Liver (tissue), 9 donors: ENCODE measurements around the gene ANXA6. TPM values are rescaled to one million over a fixed set of nuclear protein-coding genes. Genes with fewer than 3 reads are reported as not detected.

Experiments used
- DNase-seq: peaks from one replicate; pipeline ENCODE4 v3.0.0-alpha.2; 2017; ENCODE audit warnings: low spot score
- H3K27ac ChIP-seq, 2 donors: one replicate each; pipeline ENCODE4 v1.7.0; 2013; ENCODE audit warnings: inconsistent platforms in 2 of 2, low read length in 2 of 2, control low read depth in 1 of 2, low read depth in 1 of 2, mild to moderate bottlenecking in 1 of 2
- H3K27me3 ChIP-seq, 4 donors: one replicate each; pipeline versions ENCODE4 v1.6.1 to v1.7.0; 2013; ENCODE audit warnings: low read length in 3 of 4, inconsistent platforms in 1 of 4, mild to moderate bottlenecking in 1 of 4, moderate library complexity in 1 of 4; ENCODE audit not compliant: control insufficient read depth in 4 of 4, insufficient read depth in 4 of 4
- H3K36me3 ChIP-seq, 4 donors: one replicate each; pipeline versions ENCODE4 v1.6.1 to v1.7.0; 2013; ENCODE audit warnings: low read length in 3 of 4, mild to moderate bottlenecking in 3 of 4, low read depth in 1 of 4, moderate library complexity in 1 of 4; ENCODE audit not compliant: control insufficient read depth in 4 of 4, insufficient read depth in 3 of 4
- H3K4me1 ChIP-seq, 4 donors: one replicate each; pipeline versions ENCODE4 v1.6.1 to v1.7.0; 2013; ENCODE audit warnings: low read length in 3 of 4, mild to moderate bottlenecking in 3 of 4, moderate library complexity in 1 of 4; ENCODE audit not compliant: control insufficient read depth in 4 of 4, insufficient read depth in 4 of 4
- H3K4me3 ChIP-seq, 3 donors: one replicate each; pipeline versions ENCODE4 v1.6.1 to v1.7.0; 2013; ENCODE audit warnings: low read length in 3 of 3, control low read depth in 1 of 3, low read depth in 1 of 3, mild to moderate bottlenecking in 1 of 3
- H3K9ac ChIP-seq, 2 donors: one replicate each; pipeline ENCODE4 v1.7.0; 2013; ENCODE audit warnings: low read length in 2 of 2, mild to moderate bottlenecking in 2 of 2, moderate library complexity in 2 of 2, control low read depth in 1 of 2, low read depth in 1 of 2
- H3K9me3 ChIP-seq, 4 donors: one replicate each; pipeline versions ENCODE4 v1.6.1 to v1.7.0; 2013; ENCODE audit warnings: low read length in 3 of 4; ENCODE audit not compliant: control insufficient read depth in 4 of 4
- CTCF ChIP-seq: fragments of 150-350 bp; IDR thresholded peaks from 2 replicates; pipeline ENCODE4 v1.5.1; 2017; ENCODE audit warnings: improper control_type of control experiment, low read depth, low read length; ENCODE audit not compliant: missing input control
- EGR1 ChIP-seq, 2 donors: IDR thresholded peaks; 2 replicates each; pipeline ENCODE4 v1.6.1; 2016 to 2018; ENCODE audit warnings: antibody characterized with exemption in 2 of 2, low read depth in 2 of 2
- FOXA1 ChIP-seq: IDR thresholded peaks from 2 replicates; pipeline ENCODE4 v1.6.1; 2016; ENCODE audit warnings: antibody characterized with exemption
- FOXA2 ChIP-seq: IDR thresholded peaks from 2 replicates; pipeline ENCODE4 v1.6.1; 2016; ENCODE audit warnings: antibody characterized with exemption
- HNF4A ChIP-seq, 2 donors: conservative IDR thresholded peaks; 2 replicates each; pipeline ENCODE4 v1.6.1; 2016; ENCODE audit warnings: antibody characterized with exemption in 2 of 2, mild to moderate bottlenecking in 2 of 2
- HNF4G ChIP-seq: IDR thresholded peaks from 2 replicates; pipeline ENCODE4 v1.6.1; 2016; ENCODE audit warnings: antibody characterized with exemption
- JUND ChIP-seq, 2 donors: IDR thresholded peaks; 2 replicates each; pipeline ENCODE4 v1.6.1; 2016; ENCODE audit warnings: antibody characterized with exemption in 2 of 2
- MAX ChIP-seq: IDR thresholded peaks from 2 replicates; pipeline ENCODE4 v1.6.1; 2016; ENCODE audit warnings: antibody characterized with exemption
- NR2F2 ChIP-seq: IDR thresholded peaks from 2 replicates; pipeline ENCODE4 v1.6.1; 2016; ENCODE audit warnings: antibody characterized with exemption
- RAD21 ChIP-seq, 2 donors: IDR thresholded peaks; 2 replicates each; pipeline ENCODE4 v1.6.1; 2016; ENCODE audit warnings: antibody characterized with exemption in 2 of 2, mild to moderate bottlenecking in 2 of 2
- REST ChIP-seq: IDR thresholded peaks from 2 replicates; pipeline ENCODE4 v1.6.1; 2016; ENCODE audit warnings: antibody characterized with exemption, mild to moderate bottlenecking
- RXRA ChIP-seq, 2 donors: IDR thresholded peaks; 2 replicates each; pipeline ENCODE4 v1.6.1; 2017 to 2018; ENCODE audit warnings: antibody characterized with exemption in 2 of 2, mild to moderate bottlenecking in 1 of 2
- TAF1 ChIP-seq: conservative IDR thresholded peaks from 2 replicates; pipeline ENCODE4 v1.6.1; 2016; ENCODE audit warnings: antibody characterized with exemption, mild to moderate bottlenecking
- YY1 ChIP-seq: IDR thresholded peaks from 2 replicates; pipeline ENCODE4 v1.6.1; 2016; ENCODE audit warnings: antibody characterized with exemption, mild to moderate bottlenecking
- WGBS: extraction: QIAGEN DNeasy Blood & Tissue Kit; methylation state at CpG from one replicate; pipeline ENCODE4 v1.1.7; 2013; 5-methylcytosine and 5-hydroxymethylcytosine counted together
- polyA plus RNA-seq, 2 donors: library from polyadenylated mRNA; stranded (reverse) in 1 of 2; unstranded in 1 of 2; fragments of 200-250 nt in 1 of 2; fragments of >200 nt in 1 of 2; fragmentation: Nextera tagmentation in 1 of 2; extraction: Ambion mirVana in 1 of 2; gene quantifications; one replicate each; pipeline versions ENCODE4 v1.2.1 to v1.2.3, GENCODE V29; 2013 to 2015
- total RNA-seq, 2 donors: library from RNA; depleted of rRNA; stranded (reverse); fragments of >200 nt; gene quantifications; one replicate each; pipeline ENCODE4 v1.2.3, GENCODE V29; 2014
- TF ChIP-seq, protein P1 (sequence below): IDR thresholded peaks from 2 replicates; pipeline ENCODE4 v1.6.1; 2016; ENCODE audit warnings: antibody characterized with exemption
- TF ChIP-seq, protein P2 (sequence below): IDR thresholded peaks from 2 replicates; pipeline ENCODE4 v1.6.1; 2016; ENCODE audit warnings: antibody characterized with exemption
- donor health status: healthy.
- donor health status: healthy.
- donor health status: healthy.
- donor health status: healthy.
- donor health status: healthy.

The ANXA6 gene
- total and polyA plus RNA-seq, 4 donors: 52.7 to 215 (median 126) TPM

DNA sequence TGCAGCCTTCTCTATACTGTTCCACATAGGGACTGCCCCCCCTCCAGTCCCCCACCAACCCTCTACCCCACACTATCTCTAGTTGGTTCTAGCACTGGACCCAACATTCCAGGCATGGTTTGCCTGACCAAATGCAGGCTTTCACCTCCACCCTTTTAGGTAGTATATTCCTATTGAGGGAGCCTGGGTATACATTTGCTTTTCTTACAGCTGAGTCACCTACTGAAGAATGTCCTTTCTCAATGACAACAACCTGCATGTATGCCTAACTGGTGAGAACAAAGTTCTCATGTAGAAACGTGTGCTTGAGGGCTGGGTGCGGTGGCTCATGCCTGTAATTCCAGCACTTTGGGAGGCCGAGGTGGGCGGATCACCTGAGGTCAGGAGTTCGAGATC lies 85.0 kb downstream of the ANXA6 start:
- no peak for TF ChIP-seq HNF4G
- TF ChIP-seq JUND (IDR thresholded peaks at IDR 0.05): no peak
- TF ChIP-seq, protein P1, sequence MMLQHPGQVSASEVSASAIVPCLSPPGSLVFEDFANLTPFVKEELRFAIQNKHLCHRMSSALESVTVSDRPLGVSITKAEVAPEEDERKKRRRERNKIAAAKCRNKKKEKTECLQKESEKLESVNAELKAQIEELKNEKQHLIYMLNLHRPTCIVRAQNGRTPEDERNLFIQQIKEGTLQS: no peak
- no peak for TF ChIP-seq EGR1 (IDR thresholded peaks at IDR 0.05; ENCODE audit: low read depth in 2 of 2)
- WGBS: 84% methylated on average over 5 of the region's 5 CpGs
- Histone ChIP-seq H3K4me3 (no peak overlapping the region), H3K9me3 (no peaks in the 10 kb centered on the region), H3K36me3 (peaks cover 0 to 9% (median 2%) of the 10 kb centered on the region in 4 donors), H3K27ac (no peak overlapping the region), H3K9ac (no peak overlapping the region), H3K27me3 (no peaks in the 10 kb centered on the region), H3K4me1 (peaks cover 16 to 48% (median 34%) of the 10 kb centered on the region in 4 donors)
- no peak for DNase-seq

- H3K27ac ChIP-seq: no peak overlapping the region
- no peak for DNase-seq
- WGBS: 95% methylated on average over 10 of the region's 10 CpGs
- H3K9ac ChIP-seq: no peak overlapping the region
- peaks cover 15 to 47% (median 29%) of the 10 kb centered on the region in 4 donors for H3K4me1 ChIP-seq
- no peaks in the 10 kb centered on the region for H3K9me3 ChIP-seq
- H3K36me3 ChIP-seq: peaks cover 0 to 9% (median 6%) of the 10 kb centered on the region in 4 donors
- H3K27me3 ChIP-seq: no peaks in the 10 kb centered on the region
- no peak for TF ChIP-seq EGR1 (IDR thresholded peaks at IDR 0.05; ENCODE audit: low read depth in 2 of 2)
- no peak for TF ChIP-seq YY1
- no peak for TF ChIP-seq HNF4A (conservative IDR thresholded peaks at IDR 0.05)
- no peak for TF ChIP-seq CTCF
- no peak for TF ChIP-seq MAX
- TF ChIP-seq RXRA (IDR thresholded peaks at IDR 0.05): no peak
- no peak for TF ChIP-seq HNF4G
- TF ChIP-seq NR2F2: no peak
- TF ChIP-seq FOXA1: no peak
- TF ChIP-seq FOXA2: no peak
- TF ChIP-seq, protein P2, sequence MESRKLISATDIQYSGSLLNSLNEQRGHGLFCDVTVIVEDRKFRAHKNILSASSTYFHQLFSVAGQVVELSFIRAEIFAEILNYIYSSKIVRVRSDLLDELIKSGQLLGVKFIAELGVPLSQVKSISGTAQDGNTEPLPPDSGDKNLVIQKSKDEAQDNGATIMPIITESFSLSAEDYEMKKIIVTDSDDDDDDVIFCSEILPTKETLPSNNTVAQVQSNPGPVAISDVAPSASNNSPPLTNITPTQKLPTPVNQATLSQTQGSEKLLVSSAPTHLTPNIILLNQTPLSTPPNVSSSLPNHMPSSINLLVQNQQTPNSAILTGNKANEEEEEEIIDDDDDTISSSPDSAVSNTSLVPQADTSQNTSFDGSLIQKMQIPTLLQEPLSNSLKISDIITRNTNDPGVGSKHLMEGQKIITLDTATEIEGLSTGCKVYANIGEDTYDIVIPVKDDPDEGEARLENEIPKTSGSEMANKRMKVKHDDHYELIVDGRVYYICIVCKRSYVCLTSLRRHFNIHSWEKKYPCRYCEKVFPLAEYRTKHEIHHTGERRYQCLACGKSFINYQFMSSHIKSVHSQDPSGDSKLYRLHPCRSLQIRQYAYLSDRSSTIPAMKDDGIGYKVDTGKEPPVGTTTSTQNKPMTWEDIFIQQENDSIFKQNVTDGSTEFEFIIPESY: no peak
- TF ChIP-seq TAF1: no peak
- no peak for TF ChIP-seq RAD21 (IDR thresholded peaks at IDR 0.05)
- TF ChIP-seq JUND (IDR thresholded peaks at IDR 0.05): no peak
- no peak for TF ChIP-seq REST
- H3K4me3 ChIP-seq: no peak overlapping the region
Observed at GRCh38 chr5:151071848-151072629, 85.5 kb downstream of the ANXA6 start.
